Measurements from ENCODE around the gene SULT2B1. TPM values are rescaled to one million over a fixed set of nuclear protein-coding genes. Genes with fewer than 3 reads are reported as not detected.

The SULT2B1 gene
- total RNA-seq, 4 donors from 2014 or later, result 0.93 to 3.9 (median 1.0) TPM; not detected in 1

DNA sequence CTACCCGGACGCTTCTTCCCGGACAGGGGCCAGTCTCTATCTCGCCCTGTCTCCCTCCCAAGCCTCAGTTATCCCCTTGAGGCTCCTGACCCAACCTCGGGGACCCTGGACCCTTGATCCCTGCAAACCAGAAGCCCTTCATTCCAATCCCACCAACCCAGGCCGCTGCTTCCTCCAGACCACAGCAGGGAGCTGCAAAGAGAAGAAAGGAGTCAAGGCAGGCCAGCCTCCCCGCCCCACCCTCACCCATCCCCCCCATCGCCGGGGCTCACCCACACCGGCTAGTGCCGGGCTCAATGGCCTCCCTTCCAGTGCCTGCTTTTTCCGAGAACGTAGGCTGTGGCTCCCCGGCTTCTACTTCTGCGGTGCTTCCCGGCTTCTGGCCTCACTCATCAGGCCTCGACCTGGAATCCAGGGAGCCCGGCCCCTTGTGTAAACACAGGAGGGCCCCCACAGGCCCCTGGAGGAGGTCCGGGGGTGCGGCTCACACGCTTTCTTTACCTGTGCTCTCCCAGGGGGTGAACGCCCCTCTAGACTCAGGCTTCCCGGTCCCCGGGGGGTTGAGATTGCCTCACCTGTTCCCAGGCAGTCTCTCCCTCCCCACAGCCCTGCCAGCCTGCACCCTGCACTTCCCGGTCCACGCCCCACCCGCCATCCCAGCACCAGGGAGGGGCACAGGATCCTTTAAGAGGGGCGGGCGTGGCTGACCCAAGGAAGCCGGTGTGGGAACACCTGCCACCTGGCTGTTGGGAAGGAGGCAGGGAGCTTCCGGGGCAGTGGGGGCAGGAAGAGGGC is 62.7 kb downstream of the SULT2B1 start, which contains the start of gene FAM83E:
Gene FAM83E, minus strand, starts transcription at position 641 of the 795 bp plus-strand sequence. CDS start 1,704 bp downstream, outside the sequence.
- H3K36me3 ChIP-seq, result peaks cover 0 to 34% of the 10 kb centered on the region in 2 donors

GRCh38 chr19:48615231-48616040 is 63.5 kb downstream of the SULT2B1 start:
- peaks cover 0 to 34% of the 10 kb centered on the region in 2 donors for H3K36me3 ChIP-seq
- no peak overlapping the region for H3K4me3 ChIP-seq
- H3K27ac ChIP-seq, result peak overlapping the region in 1 of 4 donors; percentile 33
- no peaks in the 10 kb centered on the region for H3K27me3 ChIP-seq
- no peak for ATAC-seq
- TF ChIP-seq POLR2A (IDR thresholded peaks at IDR 0.05) (no peak), EP300 (IDR thresholded peaks at IDR 0.05) (no peak), POLR2AphosphoS5 (IDR thresholded peaks at IDR 0.05) (no peak), CTCF (IDR thresholded peaks at IDR 0.05) (no peak)
- H3K9me3 ChIP-seq, result no peaks in the 10 kb centered on the region
- peaks cover 2 to 52% (median 14%) of the 10 kb centered on the region in 3 donors for H3K4me1 ChIP-seq
- 43 to 78% methylated on average over 5 to 8 of the region's 19 CpGs for WGBS, 2 donors (ENCODE audit: low coverage in 1 of 2)

More for the DNA sequence above, 62.7 kb downstream of the SULT2B1 start, which contains the start of gene FAM83E:
- peak within 1 kb of the TSS in 1 of 4 donors; percentile 33 for H3K27ac ChIP-seq
- H3K27me3 ChIP-seq, result no peaks in the 10 kb centered on the region
- TF ChIP-seq POLR2A (IDR thresholded peaks at IDR 0.05), result peak in 1 of 2 donors; percentile 23
- TF ChIP-seq CTCF (IDR thresholded peaks at IDR 0.05), result no peak
- no peaks in the 10 kb centered on the region for H3K9me3 ChIP-seq
- no CpG with 5 or more reads among the region's 31 CpGs for WGBS, 2 donors (ENCODE audit: low coverage in 1 of 2)
- ATAC-seq, result no peak
- H3K4me1 ChIP-seq, result peaks cover 2 to 44% (median 14%) of the 10 kb centered on the region in 3 donors
- no peak within 1 kb of the TSS for H3K4me3 ChIP-seq

- no peaks in the 10 kb centered on the region for H3K9me3 ChIP-seq
- H3K4me3 ChIP-seq, result no peak overlapping the region
- peaks cover 2 to 58% (median 14%) of the 10 kb centered on the region in 3 donors for H3K4me1 ChIP-seq
- no peaks in the 10 kb centered on the region for H3K27me3 ChIP-seq
- ATAC-seq, result no peak
- WGBS, 2 donors (ENCODE audit: low coverage in 1 of 2), result 47% methylated on average over 3 of the region's 16 CpGs; no CpG with 5 or more reads in 1 of the 2 donors
- H3K36me3 ChIP-seq, result peaks cover 0 to 40% of the 10 kb centered on the region in 2 donors
- H3K27ac ChIP-seq, result no peak overlapping the region
- TF ChIP-seq POLR2AphosphoS5 (IDR thresholded peaks at IDR 0.05), result no peak
- no peak for TF ChIP-seq EP300 (IDR thresholded peaks at IDR 0.05)
- no peak for TF ChIP-seq CTCF (IDR thresholded peaks at IDR 0.05)
- TF ChIP-seq POLR2A (IDR thresholded peaks at IDR 0.05), result no peak
Measured at GRCh38 chr19:48616041-48616436, 64.1 kb downstream of the SULT2B1 start.

GRCh38 chr19:48616491-48617056 is 64.6 kb downstream of the SULT2B1 start:
- H3K36me3 ChIP-seq, result peaks cover 0 to 45% of the 10 kb centered on the region in 2 donors
- H3K4me3 ChIP-seq, result no peak overlapping the region
- peaks cover 2 to 63% (median 14%) of the 10 kb centered on the region in 3 donors for H3K4me1 ChIP-seq
- WGBS, 2 donors (ENCODE audit: low coverage in 1 of 2), result no CpG with 5 or more reads among the region's 12 CpGs
- peak overlapping the region in 1 of 4 donors; percentile 1 for H3K27ac ChIP-seq
- H3K27me3 ChIP-seq, result no peaks in the 10 kb centered on the region
- H3K9me3 ChIP-seq, result no peaks in the 10 kb centered on the region
- ATAC-seq, result no peak
- TF ChIP-seq POLR2A (IDR thresholded peaks at IDR 0.05) (no peak), POLR2AphosphoS5 (IDR thresholded peaks at IDR 0.05) (no peak), CTCF (IDR thresholded peaks at IDR 0.05) (no peak), EP300 (IDR thresholded peaks at IDR 0.05) (no peak)
